ENCODE results near the gene C1GALT1.

Gene C1GALT1

DNA sequence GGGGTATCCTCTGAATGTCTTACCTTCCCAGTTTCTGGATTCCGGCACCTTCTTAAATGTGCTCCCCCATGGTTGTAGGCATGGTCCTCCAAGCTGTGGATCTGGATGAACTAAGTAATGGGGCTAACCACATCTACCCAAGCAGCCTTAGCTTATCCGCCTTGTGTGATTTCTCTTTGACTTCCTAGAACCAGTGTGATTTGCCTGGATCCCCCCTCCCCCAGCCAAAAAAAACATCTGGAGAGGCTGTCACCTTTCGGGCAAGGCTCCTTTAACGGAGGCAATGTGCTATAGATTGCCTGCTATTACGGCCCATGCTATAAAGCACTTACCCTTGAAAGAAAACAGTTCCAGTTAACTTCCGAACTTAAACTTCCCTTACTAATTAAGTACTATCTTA, 33.9 kb downstream of the C1GALT1 start:
- DNase-seq (ENCODE audit: low read depth, low spot score): no peak
- Histone ChIP-seq H3K9me3 (ENCODE audit: control insufficient read depth, insufficient read depth, low read length) (no peaks in the 10 kb centered on the region), H3K4me3 (ENCODE audit: low read length) (no peak overlapping the region), H3K27ac (ENCODE audit: low read length) (no peak overlapping the region), H3K36me3 (ENCODE audit: control insufficient read depth, insufficient read depth, low read length) (peaks cover 6% of the 10 kb centered on the region; the same call in 1 of the 2 replicates), H3K4me1 (ENCODE audit: control insufficient read depth, insufficient read depth, low read length) (peaks cover 2% of the 10 kb centered on the region; the same call in 1 of the 2 replicates), H3K27me3 (ENCODE audit: control insufficient read depth, insufficient read depth, low read length) (no peaks in the 10 kb centered on the region)
- no CpG with 5 or more reads among the region's 6 CpGs for WGBS (ENCODE audit: insufficient coverage, insufficient read length)

DNA sequence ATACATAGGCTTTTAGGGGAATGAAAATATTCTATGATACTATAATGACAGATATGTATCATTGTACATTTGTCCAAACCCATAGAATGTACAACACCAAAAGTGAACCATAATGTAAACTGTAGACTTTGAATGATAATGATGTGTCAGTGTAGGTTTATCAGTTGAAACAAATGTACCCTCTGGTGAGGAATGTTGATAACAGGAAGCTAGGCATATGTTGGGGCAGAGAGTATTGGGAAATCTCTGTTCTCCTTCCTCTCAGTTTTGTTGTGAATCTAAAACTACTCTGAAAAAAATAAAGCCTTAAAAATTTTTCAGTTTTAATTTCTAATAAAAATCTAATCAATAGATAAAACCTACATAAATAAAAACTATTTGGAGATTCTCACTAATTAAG, 36.9 kb downstream of the C1GALT1 start:
- no peak overlapping the region for H3K4me3 ChIP-seq (ENCODE audit: low read length)
- peaks cover 6% of the 10 kb centered on the region; the same call in 1 of the 2 replicates for H3K36me3 ChIP-seq (ENCODE audit: control insufficient read depth, insufficient read depth, low read length)
- no peak for DNase-seq (ENCODE audit: low read depth, low spot score)
- no peaks in the 10 kb centered on the region for H3K4me1 ChIP-seq (ENCODE audit: control insufficient read depth, insufficient read depth, low read length)
- H3K27ac ChIP-seq (ENCODE audit: low read length): no peak overlapping the region
- H3K27me3 ChIP-seq (ENCODE audit: control insufficient read depth, insufficient read depth, low read length): no peaks in the 10 kb centered on the region
- H3K9me3 ChIP-seq (ENCODE audit: control insufficient read depth, insufficient read depth, low read length): no peaks in the 10 kb centered on the region

DNA sequence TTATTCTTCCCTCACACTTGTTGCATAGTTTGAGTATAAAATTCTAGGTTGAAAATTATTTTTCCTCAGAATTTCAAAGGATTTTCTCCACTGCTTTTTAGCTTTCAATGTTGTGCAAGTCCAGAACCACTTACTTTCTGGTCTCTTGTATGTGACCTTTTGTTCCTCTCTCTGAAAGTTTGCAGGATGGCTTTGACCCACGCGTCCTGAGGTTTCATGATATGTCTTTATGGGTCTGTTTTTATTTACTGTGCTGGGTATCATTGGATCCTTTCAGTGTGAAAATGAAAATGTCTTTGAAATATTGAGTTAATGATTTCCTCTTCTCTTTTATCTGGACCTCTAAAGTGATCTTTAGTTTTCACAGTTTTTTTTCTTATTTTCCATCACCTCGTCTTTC, 38.5 kb downstream of the C1GALT1 start:
- H3K27me3 ChIP-seq (ENCODE audit: control insufficient read depth, insufficient read depth, low read length): no peaks in the 10 kb centered on the region
- H3K4me1 ChIP-seq (ENCODE audit: control insufficient read depth, insufficient read depth, low read length): no peaks in the 10 kb centered on the region
- H3K9me3 ChIP-seq (ENCODE audit: control insufficient read depth, insufficient read depth, low read length): no peaks in the 10 kb centered on the region
- DNase-seq (ENCODE audit: low read depth, low spot score): no peak
- H3K36me3 ChIP-seq (ENCODE audit: control insufficient read depth, insufficient read depth, low read length): peaks cover 6% of the 10 kb centered on the region; the same call in 1 of the 2 replicates
- no peak overlapping the region for H3K27ac ChIP-seq (ENCODE audit: low read length)
- WGBS (ENCODE audit: insufficient coverage, insufficient read length): no CpG with 5 or more reads among the region's 3 CpGs
- H3K4me3 ChIP-seq (ENCODE audit: low read length): no peak overlapping the region

DNA sequence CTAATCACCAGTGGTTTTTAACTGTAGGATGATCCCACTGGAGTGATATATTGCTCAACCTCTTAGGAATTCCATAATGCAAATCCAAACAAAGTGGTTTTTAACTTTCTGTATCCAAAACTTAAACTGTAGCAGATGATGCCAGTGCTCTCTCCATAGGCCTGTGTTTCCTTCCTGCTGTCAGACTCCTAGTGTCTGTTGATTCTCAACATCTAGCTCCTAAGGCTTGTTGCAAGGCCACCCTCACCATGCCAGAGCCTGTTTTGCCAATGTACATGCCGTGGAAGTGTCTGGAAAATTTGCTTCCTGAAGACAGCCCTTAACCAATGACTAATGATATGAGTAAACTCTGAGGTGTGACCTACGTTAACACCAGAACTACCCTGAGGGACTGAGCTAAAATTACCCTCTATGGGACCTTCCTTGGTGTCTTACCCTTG, 39.3 kb downstream of the C1GALT1 start:
- no peaks in the 10 kb centered on the region for H3K9me3 ChIP-seq (ENCODE audit: control insufficient read depth, insufficient read depth, low read length)
- no peak overlapping the region for H3K27ac ChIP-seq (ENCODE audit: low read length)
- peaks cover 3% of the 10 kb centered on the region; the same call in 1 of the 2 replicates for H3K36me3 ChIP-seq (ENCODE audit: control insufficient read depth, insufficient read depth, low read length)
- no CpG with 5 or more reads among the region's 2 CpGs for WGBS (ENCODE audit: insufficient coverage, insufficient read length)
- H3K4me3 ChIP-seq (ENCODE audit: low read length): no peak overlapping the region
- DNase-seq (ENCODE audit: low read depth, low spot score): no peak
- no peaks in the 10 kb centered on the region for H3K4me1 ChIP-seq (ENCODE audit: control insufficient read depth, insufficient read depth, low read length)
- H3K27me3 ChIP-seq (ENCODE audit: control insufficient read depth, insufficient read depth, low read length): no peaks in the 10 kb centered on the region

DNA sequence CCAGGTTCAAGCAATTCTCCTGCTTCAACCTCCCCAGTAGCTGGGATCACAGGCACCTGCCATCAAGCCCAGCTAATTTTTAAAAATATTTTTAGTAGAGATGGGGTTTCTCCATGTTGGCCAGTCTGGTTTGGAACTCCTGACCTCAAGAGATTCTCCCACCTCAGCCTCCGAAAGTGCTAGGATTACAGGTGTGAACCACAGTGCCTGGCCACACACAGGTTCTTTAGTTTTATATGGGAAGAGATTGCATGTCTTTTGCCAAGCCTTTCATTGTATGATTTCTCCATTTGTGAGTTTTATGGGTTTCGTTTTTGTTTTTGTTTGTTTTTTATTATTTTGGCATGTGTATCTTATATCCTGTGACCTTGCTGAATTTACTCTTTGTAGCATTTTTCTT, 40.9 kb downstream of the C1GALT1 start:
- no peaks in the 10 kb centered on the region for H3K4me1 ChIP-seq (ENCODE audit: control insufficient read depth, insufficient read depth, low read length)
- no peak overlapping the region for H3K4me3 ChIP-seq (ENCODE audit: low read length)
- no peak overlapping the region for H3K27ac ChIP-seq (ENCODE audit: low read length)
- H3K27me3 ChIP-seq (ENCODE audit: control insufficient read depth, insufficient read depth, low read length): no peaks in the 10 kb centered on the region
- no peak for DNase-seq (ENCODE audit: low read depth, low spot score)
- no peaks in the 10 kb centered on the region for H3K9me3 ChIP-seq (ENCODE audit: control insufficient read depth, insufficient read depth, low read length)
- no peaks in the 10 kb centered on the region for H3K36me3 ChIP-seq (ENCODE audit: control insufficient read depth, insufficient read depth, low read length)
- no CpG with 5 or more reads among the region's 2 CpGs for WGBS (ENCODE audit: insufficient coverage, insufficient read length)

DNA sequence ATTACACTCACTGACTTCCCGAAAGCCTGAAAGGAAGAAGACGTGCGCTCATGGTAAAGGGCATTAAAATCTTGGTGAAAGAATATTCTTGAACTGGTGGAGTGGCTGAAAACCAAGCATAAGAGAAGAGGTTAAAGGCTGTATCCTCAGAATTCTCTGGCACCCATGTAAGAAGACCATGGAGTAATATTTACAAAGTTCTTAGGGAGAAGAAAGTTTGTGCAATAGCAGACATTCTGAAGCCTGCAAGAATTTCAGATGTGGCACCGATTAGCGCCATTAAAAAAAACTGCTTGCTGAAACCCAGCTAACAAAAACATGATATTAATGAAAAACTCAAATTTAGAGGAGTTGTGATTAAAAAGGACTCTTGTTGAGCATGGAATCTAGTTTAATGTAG, 44.1 kb downstream of the C1GALT1 start:
- H3K27ac ChIP-seq (ENCODE audit: low read length): no peak overlapping the region
- DNase-seq (ENCODE audit: low read depth, low spot score): no peak
- H3K4me1 ChIP-seq (ENCODE audit: control insufficient read depth, insufficient read depth, low read length): no peaks in the 10 kb centered on the region
- whole genome bisulfite sequencing (ENCODE audit: insufficient coverage, insufficient read length): no CpG with 5 or more reads among the region's 5 CpGs
- H3K4me3 ChIP-seq (ENCODE audit: low read length): no peak overlapping the region
- H3K9me3 ChIP-seq (ENCODE audit: control insufficient read depth, insufficient read depth, low read length): no peaks in the 10 kb centered on the region
- H3K27me3 ChIP-seq (ENCODE audit: control insufficient read depth, insufficient read depth, low read length): no peaks in the 10 kb centered on the region
- no peaks in the 10 kb centered on the region for H3K36me3 ChIP-seq (ENCODE audit: control insufficient read depth, insufficient read depth, low read length)

DNA sequence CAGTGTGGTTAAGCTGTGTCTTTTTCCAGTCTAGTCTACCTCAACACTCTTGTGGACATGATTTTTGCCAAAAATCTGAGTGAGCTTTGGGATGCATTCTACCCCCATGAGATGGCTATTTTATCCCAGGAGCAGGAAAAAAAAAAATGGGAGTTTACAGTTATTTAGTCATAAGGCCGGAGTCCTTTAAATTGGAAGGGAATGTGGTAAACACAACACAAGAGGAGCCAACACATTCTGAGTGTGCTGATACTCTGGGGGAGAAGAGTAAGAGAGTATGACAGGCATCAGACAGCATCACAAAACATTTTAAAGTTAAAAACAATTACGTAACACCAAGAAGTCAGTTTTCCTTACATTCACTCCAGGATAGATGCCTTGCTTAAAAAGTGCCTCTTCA, 46.1 kb downstream of the C1GALT1 start:
- Histone ChIP-seq H3K27ac (ENCODE audit: low read length) (no peak overlapping the region), H3K4me1 (ENCODE audit: control insufficient read depth, insufficient read depth, low read length) (peaks cover 2% of the 10 kb centered on the region; the same call in 1 of the 2 replicates), H3K9me3 (ENCODE audit: control insufficient read depth, insufficient read depth, low read length) (no peaks in the 10 kb centered on the region), H3K27me3 (ENCODE audit: control insufficient read depth, insufficient read depth, low read length) (no peaks in the 10 kb centered on the region), H3K4me3 (ENCODE audit: low read length) (no peak overlapping the region), H3K36me3 (ENCODE audit: control insufficient read depth, insufficient read depth, low read length) (no peaks in the 10 kb centered on the region)
- no CpG with 5 or more reads among the region's 2 CpGs for WGBS (ENCODE audit: insufficient coverage, insufficient read length)
- no peak for DNase-seq (ENCODE audit: low read depth, low spot score)

DNA sequence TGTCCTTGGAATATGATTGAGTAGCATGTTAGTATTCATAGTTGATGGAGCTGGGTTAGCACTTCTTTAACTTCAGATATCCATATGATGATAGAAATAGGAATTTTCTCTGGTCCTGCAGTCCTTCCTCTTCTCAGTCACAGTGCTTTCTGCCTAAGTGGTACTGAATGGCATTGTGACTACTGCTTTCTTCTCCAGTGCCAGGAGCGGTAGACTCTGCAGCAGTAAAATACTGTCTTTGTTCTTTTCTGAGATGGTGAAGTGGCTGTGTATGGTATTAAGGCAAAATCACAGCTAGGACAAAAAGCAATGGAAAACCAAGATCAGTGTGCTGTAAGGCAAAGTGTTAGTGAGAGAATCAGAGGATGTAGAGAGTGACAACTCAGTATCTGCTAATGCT, 46.6 kb downstream of the C1GALT1 start:
- H3K4me3 ChIP-seq (ENCODE audit: low read length): no peak overlapping the region
- H3K9me3 ChIP-seq (ENCODE audit: control insufficient read depth, insufficient read depth, low read length): no peaks in the 10 kb centered on the region
- H3K4me1 ChIP-seq (ENCODE audit: control insufficient read depth, insufficient read depth, low read length): peaks cover 2% of the 10 kb centered on the region; the same call in 1 of the 2 replicates
- no peaks in the 10 kb centered on the region for H3K36me3 ChIP-seq (ENCODE audit: control insufficient read depth, insufficient read depth, low read length)
- no CpG with 5 or more reads among the region's 1 CpG for WGBS (ENCODE audit: insufficient coverage, insufficient read length)
- no peak for DNase-seq (ENCODE audit: low read depth, low spot score)
- H3K27ac ChIP-seq (ENCODE audit: low read length): no peak overlapping the region
- no peaks in the 10 kb centered on the region for H3K27me3 ChIP-seq (ENCODE audit: control insufficient read depth, insufficient read depth, low read length)

DNA sequence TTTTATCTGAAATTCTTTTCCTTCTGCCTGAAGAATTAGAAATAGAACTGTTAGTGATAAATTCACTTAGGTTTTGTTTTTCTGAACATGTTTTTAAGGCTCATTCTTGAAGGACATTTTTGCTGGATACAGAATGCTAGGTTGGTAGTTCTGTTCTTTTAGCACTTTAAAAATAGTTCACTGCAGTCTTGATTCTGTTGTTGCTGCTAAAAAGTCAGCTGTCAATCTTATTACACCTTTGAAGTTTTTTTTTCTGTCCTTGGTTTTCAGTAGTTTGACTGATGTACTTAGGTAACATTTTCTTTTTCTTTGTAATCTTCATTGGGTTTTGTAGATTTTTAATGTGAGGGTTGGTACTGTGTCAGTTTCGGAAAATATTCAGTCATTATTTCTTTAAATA, 48.7 kb downstream of the C1GALT1 start:
- H3K4me1 ChIP-seq (ENCODE audit: control insufficient read depth, insufficient read depth, low read length): peaks cover 2% of the 10 kb centered on the region; the same call in 1 of the 2 replicates
- H3K36me3 ChIP-seq (ENCODE audit: control insufficient read depth, insufficient read depth, low read length): no peaks in the 10 kb centered on the region
- H3K9me3 ChIP-seq (ENCODE audit: control insufficient read depth, insufficient read depth, low read length): no peaks in the 10 kb centered on the region
- WGBS (ENCODE audit: insufficient coverage, insufficient read length): no CpG with 5 or more reads among the region's 1 CpG
- no peak for DNase-seq (ENCODE audit: low read depth, low spot score)
- no peaks in the 10 kb centered on the region for H3K27me3 ChIP-seq (ENCODE audit: control insufficient read depth, insufficient read depth, low read length)
- no peak overlapping the region for H3K27ac ChIP-seq (ENCODE audit: low read length)
- no peak overlapping the region for H3K4me3 ChIP-seq (ENCODE audit: low read length)

DNA sequence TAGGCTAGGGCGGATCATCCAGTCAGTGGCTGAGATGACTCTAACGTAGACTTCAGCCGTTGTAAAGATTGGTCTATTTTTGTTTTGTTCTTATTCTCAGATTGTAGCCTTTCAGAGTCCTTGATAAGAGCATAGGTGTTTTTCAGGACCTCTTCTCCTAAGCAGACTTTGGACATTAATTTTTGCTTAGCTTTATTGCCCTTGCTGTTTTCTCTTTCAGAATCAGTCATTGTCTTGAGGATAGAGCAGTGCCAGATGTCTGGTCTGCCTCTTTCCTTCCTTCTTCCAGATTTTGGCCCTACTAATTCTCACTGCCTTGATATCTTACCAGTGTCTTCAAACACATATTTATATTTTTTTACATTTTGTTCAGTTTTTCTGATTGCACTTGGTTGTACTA, 49.5 kb downstream of the C1GALT1 start:
- Histone ChIP-seq H3K27ac (ENCODE audit: low read length) (no peak overlapping the region), H3K4me3 (ENCODE audit: low read length) (no peak overlapping the region), H3K27me3 (ENCODE audit: control insufficient read depth, insufficient read depth, low read length) (no peaks in the 10 kb centered on the region), H3K4me1 (ENCODE audit: control insufficient read depth, insufficient read depth, low read length) (peaks cover 2% of the 10 kb centered on the region; the same call in 1 of the 2 replicates), H3K36me3 (ENCODE audit: control insufficient read depth, insufficient read depth, low read length) (no peaks in the 10 kb centered on the region), H3K9me3 (ENCODE audit: control insufficient read depth, insufficient read depth, low read length) (no peaks in the 10 kb centered on the region)
- no CpG with 5 or more reads among the region's 3 CpGs for WGBS (ENCODE audit: insufficient coverage, insufficient read length)
- DNase-seq (ENCODE audit: low read depth, low spot score): no peak

DNA sequence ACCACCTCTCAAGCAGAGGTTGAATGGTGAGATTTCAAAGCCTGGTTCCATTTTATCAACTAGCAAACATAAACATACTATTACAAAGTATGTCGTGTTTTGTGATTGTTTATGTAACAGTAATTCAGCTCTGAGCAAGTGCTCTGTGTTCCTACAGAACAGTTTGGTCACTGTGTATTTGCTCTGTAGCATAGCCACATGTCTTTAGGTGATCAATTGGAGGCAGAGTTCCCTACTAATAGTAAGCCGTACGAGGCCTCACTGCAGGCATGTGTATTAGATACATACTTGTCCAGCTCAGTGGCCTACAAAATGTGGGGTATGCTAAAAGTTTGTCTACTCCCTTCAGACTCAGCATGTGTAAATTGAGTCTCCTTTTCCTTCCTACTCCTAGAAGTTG, 53.0 kb downstream of the C1GALT1 start:
- no peak for DNase-seq (ENCODE audit: low read depth, low spot score)
- peaks cover 3% of the 10 kb centered on the region; the same call in 1 of the 2 replicates for H3K36me3 ChIP-seq (ENCODE audit: control insufficient read depth, insufficient read depth, low read length)
- H3K27me3 ChIP-seq (ENCODE audit: control insufficient read depth, insufficient read depth, low read length): no peaks in the 10 kb centered on the region
- H3K27ac ChIP-seq (ENCODE audit: low read length): no peak overlapping the region
- H3K4me1 ChIP-seq (ENCODE audit: control insufficient read depth, insufficient read depth, low read length): peaks cover 4% of the 10 kb centered on the region
- H3K4me3 ChIP-seq (ENCODE audit: low read length): no peak overlapping the region
- WGBS (ENCODE audit: insufficient coverage, insufficient read length): no CpG with 5 or more reads among the region's 3 CpGs
- H3K9me3 ChIP-seq (ENCODE audit: control insufficient read depth, insufficient read depth, low read length): no peaks in the 10 kb centered on the region

Data from iPS DF 6.9 (cell line).